Caco-2 (cell line): ENCODE results near the gene H19. TPM values are rescaled to one million over a fixed set of nuclear protein-coding genes. Genes with fewer than 3 reads are reported as not detected.

Experiments used
- BruUV-seq: library from RNA; stranded (reverse); fragments of 400-500 nt; replicated peaks from 2 replicates; lab custom pipeline; 2021; lab: Mats Ljungman, UMichigan
- CTCF ChIA-PET: fragments of 300-600 bp; sonication (Branson Sonifier 250); formaldehyde crosslinking; loops from one replicate; lab custom pipeline; 2022; ENCODE audit warnings: antibody characterized with exemption; lab: Charles Lee
- POLR2A ChIA-PET: fragments of 300-600 bp; sonication (Branson Sonifier 250); formaldehyde crosslinking; loops from one replicate; lab custom pipeline; 2022; ENCODE audit warnings: antibody characterized with exemption; lab: Charles Lee
- DNase-seq, 2 experiments: peaks; one replicate each; pipeline versions ENCODE4 v3.0.0 to v3.0.0-alpha.2; 2020 to 2022
- H3K27me3 ChIP-seq: replicated peaks from 2 replicates; pipeline ENCODE4 v1.6.0; 2011; ENCODE audit warnings: low read length; ENCODE audit not compliant: control insufficient read depth, insufficient read depth
- H3K36me3 ChIP-seq: 2 replicates; pipeline ENCODE4 v1.5.1; 2011; ENCODE audit warnings: low read length; ENCODE audit not compliant: control insufficient read depth, insufficient read depth
- H3K4me1 ChIP-seq: fragments of 250-450 bp; sonication (Bioruptor Pico); 2 replicates; pipeline ENCODE4 v1.5.1; 2020; ENCODE audit warnings: mild to moderate bottlenecking
- H3K4me3 ChIP-seq: 2 replicates; pipeline ENCODE4 v1.5.1; 2011; ENCODE audit warnings: low read depth, mild to moderate bottlenecking, control low read depth, low read length
- H3K9me3 ChIP-seq: fragments of 250-450 bp; sonication (Bioruptor Pico); 2 replicates; pipeline ENCODE4 v1.5.1; 2020; ENCODE audit warnings: mild to moderate bottlenecking, moderate library complexity
- H3K27ac Mint-ChIP-seq: one replicate; pipeline ENCODE4 v1.8.0; 2022; ENCODE audit warnings: mixed read lengths; ENCODE audit not compliant: unreplicated experiment
- H3K27me3 Mint-ChIP-seq: one replicate; pipeline ENCODE4 v1.8.0; 2022; ENCODE audit warnings: mixed read lengths; ENCODE audit not compliant: insufficient read depth, unreplicated experiment
- H3K36me3 Mint-ChIP-seq: one replicate; pipeline ENCODE4 v1.8.0; 2022; ENCODE audit warnings: mild to moderate bottlenecking, mixed read lengths; ENCODE audit not compliant: insufficient read depth, unreplicated experiment
- H3K4me1 Mint-ChIP-seq: one replicate; pipeline ENCODE4 v1.8.0; 2022; ENCODE audit warnings: low read depth, mixed read lengths; ENCODE audit not compliant: unreplicated experiment
- H3K4me3 Mint-ChIP-seq: one replicate; pipeline ENCODE4 v1.8.0; 2022; ENCODE audit warnings: mild to moderate bottlenecking, moderate library complexity, mixed read lengths; ENCODE audit not compliant: unreplicated experiment
- H3K9me3 Mint-ChIP-seq: one replicate; pipeline ENCODE4 v1.8.0; 2022; ENCODE audit warnings: mixed read lengths; ENCODE audit not compliant: unreplicated experiment
- CTCF ChIP-seq, 2 experiments: fragments of 200-600 bp in 1 of 2; IDR thresholded peaks; 1 replicate in 1 of 2; 2 replicates in 1 of 2; pipeline versions ENCODE4 v1.5.1 to v1.8.0; 2011 to 2022; ENCODE audit warnings: antibody characterized with exemption in 1 of 2, control low read depth in 1 of 2, inconsistent platforms in 1 of 2, low read depth in 1 of 2, low read length in 1 of 2, mild to moderate bottlenecking in 1 of 2, moderate library complexity in 1 of 2; ENCODE audit not compliant: insufficient read depth in 1 of 2, severe bottlenecking in 1 of 2, unreplicated experiment in 1 of 2
- intact Hi-C: fragments of 100-400 bp; cut with micrococcal nuclease; formaldehyde crosslinking; loops from one replicate; pipeline ENCODE4 v1.10.0; 2022; ENCODE audit not compliant: unreplicated experiment
- total RNA-seq: library from RNA; stranded (reverse); gene quantifications from 2 replicates; pipeline ENCODE4 v1.2.3, GENCODE V29; 2022

H19 gene
- total RNA-seq, 1 experiment from 2014 or later, result 1.5 TPM

- CTCF ChIA-PET, result interaction anchor here (0.7 to 3.2 kb wide), 4 partner anchors 154 to 335 kb away, joined by 3 to 49 read pairs (median 4); no protein-coding TSS in a partner anchor
- H3K36me3 Mint-ChIP-seq, result no peaks in the 10 kb centered on the region
Observed at GRCh38 chr11:1989953-1990352, 7.7 kb downstream of the H19 start.

DNA sequence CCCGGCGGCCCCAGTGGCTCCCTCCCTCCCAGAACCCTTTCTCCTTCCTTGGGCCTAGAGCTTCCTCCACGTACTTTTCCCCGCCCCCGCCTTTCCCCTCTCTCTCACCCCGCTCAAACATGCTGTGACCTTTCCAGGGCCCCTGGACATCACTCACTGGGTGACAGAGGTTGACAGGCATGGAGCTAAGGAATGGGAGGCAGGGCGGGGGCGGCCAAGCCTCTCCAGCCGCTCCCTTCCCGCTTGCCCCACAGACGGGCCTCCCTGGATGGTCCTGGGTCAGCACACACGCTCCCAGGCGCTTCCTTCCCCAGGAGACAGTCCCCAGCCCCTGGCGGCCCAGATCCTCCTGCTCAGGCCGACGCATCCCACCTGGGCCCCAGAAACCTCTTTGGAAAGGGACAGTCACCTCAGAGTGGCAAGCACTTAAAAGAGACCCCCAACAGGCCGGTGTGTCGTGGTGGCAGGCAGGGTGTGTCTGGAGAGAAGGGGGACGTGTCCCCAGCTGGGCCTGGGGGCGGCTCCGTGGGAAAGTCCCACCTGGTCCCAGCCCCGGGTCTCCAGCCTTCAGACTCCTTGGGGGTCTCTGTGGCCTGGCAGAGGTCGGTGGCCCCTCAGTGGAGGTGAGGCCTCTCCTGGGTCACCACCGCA, 8.8 kb downstream of the H19 start:
- CTCF ChIA-PET, result interaction anchor here (0.5 to 3.2 kb wide), 13 partner anchors 10 to 1179 kb away, joined by 3 to 49 read pairs (median 3); no protein-coding TSS in a partner anchor

More at GRCh38 chr11:1989953-1990352, 7.7 kb downstream of the H19 start:
- Histone ChIP-seq H3K4me1 (no peaks in the 10 kb centered on the region), H3K9me3 (no peaks in the 10 kb centered on the region), H3K36me3 (no peaks in the 10 kb centered on the region), H3K27me3 (no peaks in the 10 kb centered on the region), H3K4me3 (no peak overlapping the region)
- intact Hi-C loops, result no loop called here
- no peaks in the 10 kb centered on the region for H3K9me3 Mint-ChIP-seq
- DNase-seq, result no peak
- POLR2A ChIA-PET, result interaction anchor here (1.3 kb wide), 1 partner anchor 215 kb away, joined by 3 read pairs; no protein-coding TSS in a partner anchor
- no peak overlapping the region for H3K4me3 Mint-ChIP-seq
- no TSS peak for BruUV-seq
- TF ChIP-seq CTCF (IDR thresholded peaks at IDR 0.05; ENCODE audit: insufficient read depth in 1 of 2, low read depth in 1 of 2, low read length in 1 of 2, severe bottlenecking in 1 of 2, unreplicated experiment in 1 of 2), result no peak
- H3K27ac Mint-ChIP-seq, result no peak overlapping the region
- H3K27me3 Mint-ChIP-seq, result no peaks in the 10 kb centered on the region
- no peaks in the 10 kb centered on the region for H3K4me1 Mint-ChIP-seq

More for the DNA sequence above, 8.8 kb downstream of the H19 start:
- H3K27me3 Mint-ChIP-seq, result no peaks in the 10 kb centered on the region
- POLR2A ChIA-PET, result interaction anchor here (0.5 to 1.5 kb wide), 19 partner anchors 9 to 1146 kb away, joined by 3 to 9 read pairs (median 4); partner anchors contain the start of genes H19, SYT8 and TSPAN4
- no peaks in the 10 kb centered on the region for H3K27me3 ChIP-seq
- no peaks in the 10 kb centered on the region for H3K9me3 Mint-ChIP-seq
- TF ChIP-seq CTCF (IDR thresholded peaks at IDR 0.05; ENCODE audit: insufficient read depth in 1 of 2, low read depth in 1 of 2, low read length in 1 of 2, severe bottlenecking in 1 of 2, unreplicated experiment in 1 of 2), result no peak
- no peak overlapping the region for H3K27ac Mint-ChIP-seq
- intact Hi-C loops, result no loop called here
- no peaks in the 10 kb centered on the region for H3K9me3 ChIP-seq
- H3K4me1 Mint-ChIP-seq, result no peaks in the 10 kb centered on the region
- H3K4me1 ChIP-seq, result no peaks in the 10 kb centered on the region
- H3K36me3 Mint-ChIP-seq, result no peaks in the 10 kb centered on the region
- no peaks in the 10 kb centered on the region for H3K36me3 ChIP-seq
- no TSS peak for BruUV-seq
- H3K4me3 Mint-ChIP-seq, result no peak overlapping the region
- DNase-seq, result no peak
- no peak overlapping the region for H3K4me3 ChIP-seq
